Jurkat, Clone E6-1 (cell line): ENCODE results near the gene TTLL9.

Source experiments
- DNase-seq: peaks from one replicate; pipeline ENCODE4 v3.0.0-alpha.2; 2011; ENCODE audit warnings: low read depth, low spot score
- H3K4me3 ChIP-seq: 2 replicates; pipeline ENCODE4 v1.5.1; 2011; ENCODE audit warnings: mild to moderate bottlenecking, low read length, control low read depth, moderate library complexity

Gene TTLL9

GRCh38 chr20:31956556-31957526, 86.4 kb downstream of the TTLL9 start:
- DNase-seq = peak; percentile 42
- H3K4me3 ChIP-seq = no peak overlapping the region

- no peak overlapping the region for H3K4me3 ChIP-seq
- no peak for DNase-seq
Measured at GRCh38 chr20:31962761-31963160, 92.3 kb downstream of the TTLL9 start.

GRCh38 chr20:31963889-31964288, 93.5 kb downstream of the TTLL9 start:
- no peak for DNase-seq
- no peak overlapping the region for H3K4me3 ChIP-seq

GRCh38 chr20:31966991-31967655, 96.7 kb downstream of the TTLL9 start:
- H3K4me3 ChIP-seq = peak overlapping the region; percentile 55
- no peak for DNase-seq

- DNase-seq = peak; percentile 44
- peak within 1 kb of the TSS; percentile 55 for H3K4me3 ChIP-seq
Measured at GRCh38 chr20:31967830-31968249, 97.4 kb downstream of the TTLL9 start, which contains the start of gene XKR7. XKR7 (plus strand) TSS chr20:31968151; CDS start chr20:31968176, 25 bp downstream.

GRCh38 chr20:31968291-31969126, 98.1 kb downstream of the TTLL9 start:
- H3K4me3 ChIP-seq = peak overlapping the region; percentile 55
- peak; percentile 73 for DNase-seq

GRCh38 chr20:31969991-31970390, 99.6 kb downstream of the TTLL9 start:
- DNase-seq = no peak
- no peak overlapping the region for H3K4me3 ChIP-seq

GRCh38 chr20:31972471-31973021, 102.1 kb downstream of the TTLL9 start:
- DNase-seq = no peak
- no peak overlapping the region for H3K4me3 ChIP-seq

GRCh38 chr20:31974296-31974695, 103.9 kb downstream of the TTLL9 start:
- no peak for DNase-seq
- no peak overlapping the region for H3K4me3 ChIP-seq

- DNase-seq = no peak
- H3K4me3 ChIP-seq = no peak overlapping the region
Measured at GRCh38 chr20:31974951-31975487, 104.6 kb downstream of the TTLL9 start.

GRCh38 chr20:31975874-31976273, 105.4 kb downstream of the TTLL9 start:
- no peak overlapping the region for H3K4me3 ChIP-seq
- DNase-seq = no peak

- H3K4me3 ChIP-seq = no peak overlapping the region
- no peak for DNase-seq
Measured at GRCh38 chr20:31977080-31977479, 106.6 kb downstream of the TTLL9 start.

- no peak overlapping the region for H3K4me3 ChIP-seq
- no peak for DNase-seq
Measured at GRCh38 chr20:31979713-31980426, 109.4 kb downstream of the TTLL9 start.

- DNase-seq = no peak
- H3K4me3 ChIP-seq = no peak overlapping the region
Measured at GRCh38 chr20:31981784-31982183, 111.3 kb downstream of the TTLL9 start.

GRCh38 chr20:31984981-31985471, 114.6 kb downstream of the TTLL9 start:
- no peak overlapping the region for H3K4me3 ChIP-seq
- no peak for DNase-seq

- H3K4me3 ChIP-seq = no peak overlapping the region
- DNase-seq = no peak
Measured at GRCh38 chr20:31987744-31988143, 117.3 kb downstream of the TTLL9 start.

- DNase-seq = no peak
- no peak overlapping the region for H3K4me3 ChIP-seq
Measured at GRCh38 chr20:31988430-31989015, 118.1 kb downstream of the TTLL9 start.
